ENCODE measurements around the gene TCAIM. TPM values are rescaled to one million over a fixed set of nuclear protein-coding genes. Genes with fewer than 3 reads are reported as not detected.
"Not testable (repeated sequence)": the region's sequence is repeated elsewhere in the genome, so short reads cannot be mapped to it uniquely, and the experiment has no call there.

The TCAIM gene
- total RNA-seq, 2 experiments from 2014 or later: 14.8 to 17.0 TPM

DNA sequence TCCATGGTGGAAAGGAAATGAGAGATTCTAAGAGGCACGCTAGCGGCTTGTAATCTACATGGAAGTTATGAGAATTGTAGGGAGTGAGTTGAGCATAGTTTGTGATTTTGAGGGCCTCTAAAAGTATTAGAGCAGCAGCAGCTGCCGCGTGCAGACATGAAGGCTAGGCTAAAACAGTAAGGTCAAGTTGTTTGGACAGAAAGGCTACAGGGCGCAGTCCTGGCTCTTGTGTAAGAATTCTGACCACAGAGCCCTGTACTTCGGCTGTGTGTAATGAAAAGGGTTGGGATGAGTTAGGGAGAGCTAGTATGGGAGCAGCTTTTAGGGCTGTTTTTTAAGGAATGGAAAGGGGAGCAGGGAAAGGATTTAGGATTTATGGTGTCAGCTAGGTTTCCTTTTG is 8.0 kb downstream of the TCAIM start:
- H3K36me3 Mint-ChIP-seq (ENCODE audit: low read depth); H3K4me1 Mint-ChIP-seq; H3K27me3 Mint-ChIP-seq; ATAC-seq; DNase-seq; intact Hi-C loops (cut with DNase I, micrococcal nuclease); H3K27ac Mint-ChIP-seq; H3K4me3 Mint-ChIP-seq; CTCF ChIA-PET; POLR2A ChIA-PET; H3K9me3 Mint-ChIP-seq (ENCODE audit: low read depth): not testable (repeated sequence)

DNA sequence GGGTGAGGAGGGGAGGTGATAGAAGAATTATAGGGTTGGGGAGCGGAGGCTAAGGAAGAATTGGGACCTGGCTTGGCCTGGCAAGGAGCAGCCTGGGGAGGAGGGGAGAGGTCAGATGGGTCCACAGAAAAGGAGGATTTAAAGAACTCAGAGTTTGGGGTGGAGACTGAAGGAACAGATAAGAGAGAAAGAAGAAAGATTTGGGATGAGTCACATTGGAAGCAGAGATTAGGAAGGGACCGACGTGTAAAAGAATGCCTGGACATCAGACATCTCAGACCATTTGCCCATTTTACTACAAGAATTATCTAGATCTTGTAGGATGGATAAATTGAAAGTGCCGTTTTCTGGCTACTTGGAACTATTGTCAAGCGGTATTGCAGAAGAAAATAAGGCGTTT is 10.4 kb downstream of the TCAIM start:
- no peaks in the 10 kb centered on the region for H3K9me3 Mint-ChIP-seq (ENCODE audit: low read depth)
- POLR2A ChIA-PET: no interaction called here
- CTCF ChIA-PET: no interaction called here
- peaks cover 6% of the 10 kb centered on the region for H3K4me1 Mint-ChIP-seq
- no peak overlapping the region for H3K4me3 Mint-ChIP-seq
- H3K36me3 Mint-ChIP-seq (ENCODE audit: low read depth): peaks cover 11% of the 10 kb centered on the region
- ATAC-seq (no peak), DNase-seq (no peak)
- H3K27me3 Mint-ChIP-seq: no peaks in the 10 kb centered on the region
- no peak overlapping the region for H3K27ac Mint-ChIP-seq
- intact Hi-C loops (cut with DNase I, micrococcal nuclease): no loop called here

DNA sequence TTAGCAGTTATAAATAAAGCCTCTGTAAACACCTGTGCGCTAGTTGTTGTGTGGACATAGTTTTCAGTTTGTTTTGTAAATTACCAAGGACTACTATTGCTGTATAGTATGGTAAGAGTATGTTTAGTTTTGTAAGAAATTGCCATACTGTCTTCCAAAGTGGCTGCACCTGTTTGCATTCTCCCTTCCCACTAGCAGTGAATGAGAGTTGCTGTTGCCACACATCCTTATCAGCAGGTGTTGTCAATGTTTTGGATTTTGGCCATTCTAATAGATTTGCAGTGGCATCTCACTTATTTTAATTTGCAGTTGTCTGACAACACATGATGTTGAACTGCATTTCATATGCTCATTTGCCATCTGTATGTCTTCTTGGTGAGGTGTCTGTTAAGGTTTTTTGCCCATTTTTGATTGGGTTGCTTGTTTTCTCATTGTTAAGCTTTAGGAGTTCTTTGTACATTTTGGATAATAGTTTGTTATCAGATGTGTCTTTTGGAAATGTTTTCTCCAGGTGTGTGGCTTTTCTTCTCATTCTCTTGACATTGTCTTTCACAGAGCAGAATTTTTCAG is 14.9 kb downstream of the TCAIM start:
- Mint-ChIP-seq H3K27ac (no peak overlapping the region), H3K4me3 (no peak overlapping the region), H3K9me3 (ENCODE audit: low read depth) (no peaks in the 10 kb centered on the region), H3K4me1 (peaks cover 6% of the 10 kb centered on the region), H3K27me3 (no peaks in the 10 kb centered on the region), H3K36me3 (ENCODE audit: low read depth) (peaks cover 16% of the 10 kb centered on the region)
- CTCF ChIA-PET: interaction anchor here (0.6 to 1.2 kb wide), 2 partner anchors 10 to 186 kb away, joined by 3 read pairs; no protein-coding TSS in a partner anchor
- POLR2A ChIA-PET: no interaction called here
- ATAC-seq (no peak), DNase-seq (no peak)
- intact Hi-C loops (cut with DNase I, micrococcal nuclease): no loop called here

DNA sequence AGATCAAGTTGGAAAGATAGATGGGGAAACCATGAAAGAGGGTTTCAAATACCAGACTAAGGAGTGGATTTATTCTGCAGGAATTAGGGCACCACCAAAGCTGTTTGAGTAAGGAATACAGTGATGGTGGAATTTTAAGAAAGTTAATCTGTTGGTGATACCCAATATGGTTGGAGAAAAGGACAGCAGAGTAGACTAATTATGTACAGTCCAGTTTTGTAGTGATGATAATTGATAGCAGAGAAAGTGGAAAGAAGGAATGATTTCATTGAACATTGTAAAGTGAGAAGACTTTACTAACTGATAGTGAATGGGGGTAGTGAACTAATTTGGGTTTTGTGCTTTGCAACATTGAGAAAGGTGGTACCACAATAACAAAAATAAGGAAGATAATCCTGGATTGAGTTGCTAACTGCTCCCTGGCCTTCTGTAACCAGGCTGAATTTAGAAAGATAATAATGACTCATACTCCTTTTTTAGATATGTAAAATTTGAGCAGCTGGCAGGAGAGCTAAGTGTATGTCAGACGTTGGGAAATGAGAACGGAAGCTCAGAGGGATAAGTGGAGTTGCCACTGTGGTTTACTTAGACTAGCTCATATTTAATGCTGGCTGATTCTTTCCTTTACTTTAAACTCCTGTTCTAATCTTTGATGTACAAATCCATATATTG is 16.9 kb downstream of the TCAIM start:
- CTCF ChIA-PET: interaction anchor here (0.7 kb wide), 1 partner anchor 8 kb away, joined by 3 read pairs; no protein-coding TSS in a partner anchor

DNA sequence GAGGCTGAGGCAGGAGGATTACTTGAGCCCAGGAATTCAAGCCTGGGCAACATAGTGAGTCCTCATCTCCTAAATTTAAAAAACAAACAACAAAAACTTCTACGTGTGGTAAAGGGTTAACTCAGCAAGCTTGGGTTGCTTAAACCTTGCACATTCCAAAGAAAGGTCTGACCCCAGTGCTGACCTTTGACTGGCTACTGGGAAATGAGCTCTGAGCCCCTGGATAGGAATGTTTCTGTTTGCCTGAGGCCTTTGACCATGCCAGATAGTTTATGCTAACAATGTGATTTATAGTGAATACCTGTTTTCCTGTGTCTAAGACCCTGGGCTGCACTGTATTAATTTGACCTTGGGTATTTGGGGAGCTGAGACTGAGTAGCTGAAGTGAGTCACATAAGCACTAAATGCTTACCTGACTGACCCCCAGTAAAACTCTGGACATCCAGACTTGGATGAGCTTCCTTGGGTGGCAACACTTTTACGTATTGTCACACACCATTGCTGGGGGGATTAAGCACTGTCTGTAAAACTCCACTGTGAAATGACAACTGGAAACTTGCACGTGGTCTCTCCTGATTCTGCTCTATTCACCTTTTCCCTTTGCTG is 20.7 kb downstream of the TCAIM start:
- DNase-seq (no peak), ATAC-seq (no peak)
- ChIA-PET POLR2A (no interaction called here), CTCF (interaction anchor here (0.6 kb wide), 1 partner anchor 35 kb away, joined by 3 read pairs; no protein-coding TSS in a partner anchor)
- no peaks in the 10 kb centered on the region for H3K27me3 Mint-ChIP-seq
- H3K36me3 Mint-ChIP-seq (ENCODE audit: low read depth): peaks cover 8% of the 10 kb centered on the region
- intact Hi-C loops (cut with DNase I, micrococcal nuclease): no loop called here
- no peaks in the 10 kb centered on the region for H3K4me1 Mint-ChIP-seq
- H3K27ac Mint-ChIP-seq: no peak overlapping the region
- H3K9me3 Mint-ChIP-seq (ENCODE audit: low read depth): no peaks in the 10 kb centered on the region
- no peak overlapping the region for H3K4me3 Mint-ChIP-seq

More for the DNA sequence above, 16.9 kb downstream of the TCAIM start:
- Mint-ChIP-seq H3K4me3 (no peak overlapping the region), H3K4me1 (no peaks in the 10 kb centered on the region), H3K9me3 (ENCODE audit: low read depth) (no peaks in the 10 kb centered on the region), H3K27me3 (no peaks in the 10 kb centered on the region), H3K27ac (peak overlapping the region; percentile 22), H3K36me3 (ENCODE audit: low read depth) (peaks cover 19% of the 10 kb centered on the region)
- POLR2A ChIA-PET: interaction anchor here (1.0 kb wide), 1 partner anchor 17 kb away, joined by 3 read pairs; the partner anchor contains the start of gene TCAIM
- intact Hi-C loops (cut with DNase I, micrococcal nuclease): no loop called here
- DNase-seq: no peak
- ATAC-seq: no peak

- Mint-ChIP-seq H3K27me3 (no peaks in the 10 kb centered on the region), H3K9me3 (ENCODE audit: low read depth) (no peaks in the 10 kb centered on the region), H3K4me3 (no peak overlapping the region), H3K36me3 (ENCODE audit: low read depth) (peaks cover 13% of the 10 kb centered on the region), H3K4me1 (no peaks in the 10 kb centered on the region), H3K27ac (no peak overlapping the region)
- ChIA-PET CTCF (interaction anchor here (1.3 to 1.4 kb wide), 2 partner anchors 9 to 10 kb away, joined by 3 read pairs; no protein-coding TSS in a partner anchor), POLR2A (interaction anchor here (0.6 kb wide), 1 partner anchor 18 kb away, joined by 4 read pairs; no protein-coding TSS in a partner anchor)
- DNase-seq: no peak
- intact Hi-C loops (cut with DNase I, micrococcal nuclease): no loop called here
- no peak for ATAC-seq
These were observed 25.0 kb downstream of the TCAIM start for GRCh38 chr3:44363591-44363990.

GRCh38 chr3:44365952-44366351 is 27.4 kb downstream of the TCAIM start:
- ATAC-seq (no peak), DNase-seq (no peak)
- H3K9me3 Mint-ChIP-seq (ENCODE audit: low read depth): no peaks in the 10 kb centered on the region
- peaks cover 15% of the 10 kb centered on the region for H3K36me3 Mint-ChIP-seq (ENCODE audit: low read depth)
- intact Hi-C loops (cut with DNase I, micrococcal nuclease): no loop called here
- no peaks in the 10 kb centered on the region for H3K4me1 Mint-ChIP-seq
- CTCF ChIA-PET: interaction anchor here (0.6 kb wide), 1 partner anchor 39 kb away, joined by 3 read pairs; no protein-coding TSS in a partner anchor
- POLR2A ChIA-PET: no interaction called here
- H3K27ac Mint-ChIP-seq: no peak overlapping the region
- H3K27me3 Mint-ChIP-seq: no peaks in the 10 kb centered on the region
- no peak overlapping the region for H3K4me3 Mint-ChIP-seq

GRCh38 chr3:44375450-44375849 is 36.9 kb downstream of the TCAIM start:
- peaks cover 9% of the 10 kb centered on the region for H3K9me3 Mint-ChIP-seq (ENCODE audit: low read depth)
- CTCF ChIA-PET: no interaction called here
- ATAC-seq: no peak
- H3K27me3 Mint-ChIP-seq: no peaks in the 10 kb centered on the region
- no peak overlapping the region for H3K4me3 Mint-ChIP-seq
- intact Hi-C loops (cut with DNase I, micrococcal nuclease): no loop called here
- peaks cover 15% of the 10 kb centered on the region for H3K36me3 Mint-ChIP-seq (ENCODE audit: low read depth)
- H3K4me1 Mint-ChIP-seq: no peaks in the 10 kb centered on the region
- no peak for DNase-seq
- POLR2A ChIA-PET: no interaction called here
- no peak overlapping the region for H3K27ac Mint-ChIP-seq

DNA sequence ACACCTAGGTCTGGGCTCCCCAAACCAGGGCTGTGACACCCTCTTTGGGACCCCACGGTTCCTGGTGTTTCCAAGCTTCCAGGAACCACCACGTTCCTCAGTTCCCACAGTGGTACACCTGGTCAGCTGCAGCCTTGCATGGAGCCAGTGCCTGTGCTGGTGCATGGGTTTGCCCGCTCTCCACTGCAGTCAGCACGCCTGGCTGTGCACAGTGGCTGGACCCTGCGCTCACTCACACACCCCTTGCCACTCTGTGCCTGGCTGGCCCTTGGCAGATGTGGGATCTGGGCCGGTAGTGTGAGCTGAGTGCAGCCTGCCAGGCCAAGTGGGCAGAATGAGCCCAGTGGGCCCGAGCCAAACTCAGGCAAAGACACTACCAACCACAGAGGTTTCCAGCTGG is 48.8 kb downstream of the TCAIM start:
- peaks cover 6% of the 10 kb centered on the region for H3K9me3 Mint-ChIP-seq (ENCODE audit: low read depth)
- peaks cover 3% of the 10 kb centered on the region for H3K36me3 Mint-ChIP-seq (ENCODE audit: low read depth)
- no peak overlapping the region for H3K4me3 Mint-ChIP-seq
- ATAC-seq: no peak
- ChIA-PET POLR2A (no interaction called here), CTCF (interaction anchor here (0.8 to 1.2 kb wide), 2 partner anchors 26 to 152 kb away, joined by 3 read pairs; no protein-coding TSS in a partner anchor)
- no peak overlapping the region for H3K27ac Mint-ChIP-seq
- intact Hi-C loops (cut with DNase I, micrococcal nuclease): no loop called here
- no peaks in the 10 kb centered on the region for H3K27me3 Mint-ChIP-seq
- no peak for DNase-seq
- H3K4me1 Mint-ChIP-seq: no peaks in the 10 kb centered on the region

- H3K27me3 Mint-ChIP-seq: no peaks in the 10 kb centered on the region
- ChIA-PET CTCF (no interaction called here), POLR2A (no interaction called here)
- H3K27ac Mint-ChIP-seq: no peak overlapping the region
- no peaks in the 10 kb centered on the region for H3K4me1 Mint-ChIP-seq
- no peak for DNase-seq
- ATAC-seq: no peak
- peaks cover 2% of the 10 kb centered on the region for H3K9me3 Mint-ChIP-seq (ENCODE audit: low read depth)
- intact Hi-C loops (cut with DNase I, micrococcal nuclease): no loop called here
- H3K4me3 Mint-ChIP-seq: no peak overlapping the region
- H3K36me3 Mint-ChIP-seq (ENCODE audit: low read depth): no peaks in the 10 kb centered on the region
These were observed 53.9 kb downstream of the TCAIM start for GRCh38 chr3:44392489-44392888.

GRCh38 chr3:44395714-44396113 is 57.1 kb downstream of the TCAIM start:
- Mint-ChIP-seq H3K27me3 (no peaks in the 10 kb centered on the region), H3K36me3 (ENCODE audit: low read depth) (no peaks in the 10 kb centered on the region)
- no peak for ATAC-seq

More at GRCh38 chr3:44395714-44396113, 57.1 kb downstream of the TCAIM start:
- DNase-seq: no peak
- CTCF ChIA-PET: no interaction called here
- H3K27ac Mint-ChIP-seq: no peak overlapping the region
- intact Hi-C loops (cut with DNase I, micrococcal nuclease): no loop called here
- no peak overlapping the region for H3K4me3 Mint-ChIP-seq
- no peaks in the 10 kb centered on the region for H3K9me3 Mint-ChIP-seq (ENCODE audit: low read depth)
- H3K4me1 Mint-ChIP-seq: no peaks in the 10 kb centered on the region
- POLR2A ChIA-PET: no interaction called here

Measured in activated CD4-positive, alpha-beta T cell treated with anti-CD3 and anti-CD28 coated beads for 36 hours (primary cell).